Right lobe of liver (tissue), 4 donors: ENCODE results near the gene CELF2.

Experiments used
- POLR2A ChIP-seq: fragments of 450-650 bp; IDR thresholded peaks from one replicate; pipeline ENCODE4 v1.6.1; 2017; ENCODE audit warnings: antibody characterized with exemption, mild to moderate bottlenecking
- TF ChIP-seq, protein P1 (sequence below), 4 donors: fragments of 200-600 bp in 3 of 4; fragments of 450-650 bp in 1 of 4; IDR thresholded peaks; one replicate each; pipeline versions ENCODE4 v1.5.1 to v1.8.0; 2016 to 2022; ENCODE audit warnings: antibody characterized with exemption in 4 of 4, mild to moderate bottlenecking in 2 of 4
- donor health status: DM: no; HTN: no; CAD: no.
- donor health status: DM: no; HTN: no; CAD: no.
- donor health status: DM: no; HTN: yes; CAD: no.

DNA sequence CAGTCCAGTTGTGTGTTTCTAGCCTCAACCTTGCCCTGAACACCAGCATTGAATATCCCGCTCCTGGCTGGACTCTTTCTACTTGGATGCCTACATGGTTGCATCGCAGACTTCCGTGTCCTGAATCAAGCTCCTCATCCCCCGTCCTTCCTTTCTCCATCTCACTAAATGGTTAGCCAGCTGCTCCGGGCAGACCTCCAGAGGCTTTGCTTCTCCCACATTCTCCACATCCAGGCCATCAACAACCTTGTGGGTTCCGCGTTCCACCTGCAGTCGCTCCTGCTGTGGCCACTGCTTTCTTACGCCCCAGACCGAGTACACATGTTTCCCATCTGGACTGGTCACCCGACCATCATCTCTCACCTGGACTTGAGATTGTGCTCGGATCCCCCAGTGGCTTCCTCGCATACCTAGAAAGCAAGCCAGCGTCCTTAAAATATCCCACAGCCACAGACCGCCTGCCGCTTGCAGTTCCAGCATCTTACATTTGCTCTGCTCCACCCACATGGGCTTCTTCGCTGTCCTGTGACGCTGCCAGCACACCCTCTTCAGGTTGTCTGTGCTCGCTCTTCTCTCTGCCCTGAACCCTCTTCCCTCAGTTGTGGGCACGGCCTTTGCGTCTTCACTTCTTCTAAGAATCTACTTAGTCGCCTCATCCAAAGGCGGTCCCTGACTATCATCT lies 25.9 kb downstream of the CELF2 start:
- TF ChIP-seq, protein P1, sequence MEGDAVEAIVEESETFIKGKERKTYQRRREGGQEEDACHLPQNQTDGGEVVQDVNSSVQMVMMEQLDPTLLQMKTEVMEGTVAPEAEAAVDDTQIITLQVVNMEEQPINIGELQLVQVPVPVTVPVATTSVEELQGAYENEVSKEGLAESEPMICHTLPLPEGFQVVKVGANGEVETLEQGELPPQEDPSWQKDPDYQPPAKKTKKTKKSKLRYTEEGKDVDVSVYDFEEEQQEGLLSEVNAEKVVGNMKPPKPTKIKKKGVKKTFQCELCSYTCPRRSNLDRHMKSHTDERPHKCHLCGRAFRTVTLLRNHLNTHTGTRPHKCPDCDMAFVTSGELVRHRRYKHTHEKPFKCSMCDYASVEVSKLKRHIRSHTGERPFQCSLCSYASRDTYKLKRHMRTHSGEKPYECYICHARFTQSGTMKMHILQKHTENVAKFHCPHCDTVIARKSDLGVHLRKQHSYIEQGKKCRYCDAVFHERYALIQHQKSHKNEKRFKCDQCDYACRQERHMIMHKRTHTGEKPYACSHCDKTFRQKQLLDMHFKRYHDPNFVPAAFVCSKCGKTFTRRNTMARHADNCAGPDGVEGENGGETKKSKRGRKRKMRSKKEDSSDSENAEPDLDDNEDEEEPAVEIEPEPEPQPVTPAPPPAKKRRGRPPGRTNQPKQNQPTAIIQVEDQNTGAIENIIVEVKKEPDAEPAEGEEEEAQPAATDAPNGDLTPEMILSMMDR (IDR thresholded peaks at IDR 0.05) = no peak
- no peak for TF ChIP-seq POLR2A
